Gastrocnemius medialis (tissue), 4 donors: ENCODE results near the gene ELOVL7.

Experiments used
- CTCF ChIP-seq, 5 experiments: fragments of 450-650 bp in 3 of 5; fragments of 200-600 bp in 2 of 5; sonication (generic) in 2 of 5; IDR thresholded peaks in 4 of 5; conservative IDR thresholded peaks in 1 of 5; 1 replicate in 4 of 5; 2 replicates in 1 of 5; pipeline ENCODE4 v1.5.1; 2016 to 2019; ENCODE audit warnings: antibody characterized with exemption in 5 of 5, mild to moderate bottlenecking in 3 of 5, moderate library complexity in 3 of 5
- POLR2A ChIP-seq, 2 donors: fragments of 450-650 bp; IDR thresholded peaks; one replicate each; pipeline ENCODE4 v1.6.1; 2017; ENCODE audit warnings: antibody characterized with exemption in 2 of 2, mild to moderate bottlenecking in 2 of 2, moderate library complexity in 2 of 2

- no peak for TF ChIP-seq CTCF (IDR thresholded peaks at IDR 0.05 in 4 of 5, conservative IDR thresholded peaks at IDR 0.05 in 1 of 5)
- no peak for TF ChIP-seq POLR2A (IDR thresholded peaks at IDR 0.05)
Measured at GRCh38 chr5:60887096-60887495, 43.0 kb upstream of the ELOVL7 start.
